Neuronal stem cell (in vitro differentiated cells): ENCODE data around the gene CD300H.

ENCODE experiments used
- DNase-seq: peaks from one replicate; pipeline ENCODE4 v3.0.0-alpha.2; 2013; ENCODE audit warnings: low spot score
- H2AFZ ChIP-seq: one replicate; pipeline ENCODE4 v1.6.1; 2013; ENCODE audit warnings: mild to moderate bottlenecking, low read length, inconsistent platforms
- H2AK5ac ChIP-seq: 2 replicates; pipeline ENCODE4 v1.6.1; 2013; ENCODE audit warnings: low read depth, mild to moderate bottlenecking, inconsistent platforms, low read length, moderate library complexity, mixed read lengths
- H2BK120ac ChIP-seq: 2 replicates; pipeline ENCODE4 v1.6.1; 2013; ENCODE audit warnings: low read depth, mild to moderate bottlenecking, inconsistent platforms, low read length, moderate library complexity, mixed read lengths
- H2BK12ac ChIP-seq: one replicate; pipeline ENCODE4 v1.6.1; 2013; ENCODE audit warnings: low read length, inconsistent platforms
- H2BK15ac ChIP-seq: 2 replicates; pipeline ENCODE4 v1.6.1; 2013; ENCODE audit warnings: mild to moderate bottlenecking, low read length, inconsistent platforms, mixed read lengths
- H2BK5ac ChIP-seq: one replicate; pipeline ENCODE4 v1.6.1; 2013; ENCODE audit warnings: inconsistent platforms, mild to moderate bottlenecking, low read length, moderate library complexity
- H3K14ac ChIP-seq: one replicate; pipeline ENCODE4 v1.6.1; 2013; ENCODE audit warnings: low read length, inconsistent platforms
- H3K18ac ChIP-seq: 2 replicates; pipeline ENCODE4 v1.6.1; 2013; ENCODE audit warnings: low read length, inconsistent platforms
- H3K23ac ChIP-seq: 2 replicates; pipeline ENCODE4 v1.6.1; 2013; ENCODE audit warnings: low read depth, mild to moderate bottlenecking, mixed read lengths, low read length, inconsistent platforms; ENCODE audit not compliant: poor library complexity
- H3K27ac ChIP-seq: replicated peaks from 3 replicates; pipeline ENCODE4 v1.5.1; 2013; ENCODE audit warnings: low read length, inconsistent platforms
- H3K27me3 ChIP-seq, 3 experiments: 2 replicates each; pipeline ENCODE4 v1.6.1; 2013; ENCODE audit warnings: low read length in 3 of 3, mild to moderate bottlenecking in 2 of 3, inconsistent platforms in 1 of 3, low read depth in 1 of 3, mixed read lengths in 1 of 3, moderate library complexity in 1 of 3; ENCODE audit not compliant: control insufficient read depth in 3 of 3, insufficient read depth in 3 of 3
- H3K36me3 ChIP-seq, 2 donors: replicated peaks in 1 of 2; 2 replicates each; pipeline ENCODE4 v1.6.1; 2013; ENCODE audit warnings: low read length in 2 of 2; ENCODE audit not compliant: control insufficient read depth in 2 of 2, insufficient read depth in 2 of 2
- H3K4ac ChIP-seq: 2 replicates; pipeline ENCODE4 v1.6.1; 2013; ENCODE audit warnings: inconsistent platforms, mild to moderate bottlenecking, low read length, moderate library complexity
- H3K4me1 ChIP-seq, 2 donors: 1 replicate in 1 of 2; 2 replicates in 1 of 2; pipeline ENCODE4 v1.6.1; 2013; ENCODE audit warnings: low read length in 2 of 2, low read depth in 1 of 2; ENCODE audit not compliant: control insufficient read depth in 2 of 2, insufficient read depth in 1 of 2
- H3K4me2 ChIP-seq: one replicate; pipeline ENCODE4 v1.6.1; 2013; ENCODE audit warnings: mild to moderate bottlenecking, low read length, inconsistent platforms; ENCODE audit not compliant: insufficient read depth, poor library complexity, severe bottlenecking
- H3K4me3 ChIP-seq, 2 donors: 2 replicates each; pipeline ENCODE4 v1.5.1; 2013; ENCODE audit warnings: low read length in 2 of 2, mild to moderate bottlenecking in 2 of 2, inconsistent platforms in 1 of 2, moderate library complexity in 1 of 2
- H3K79me1 ChIP-seq: one replicate; pipeline ENCODE4 v1.6.1; 2013; ENCODE audit warnings: low read depth, mild to moderate bottlenecking, inconsistent platforms, low read length, moderate library complexity
- H3K9ac ChIP-seq: one replicate; pipeline ENCODE4 v1.6.1; 2013; ENCODE audit warnings: mild to moderate bottlenecking, low read depth, low read length, inconsistent platforms; ENCODE audit not compliant: poor library complexity
- H3K9me3 ChIP-seq, 2 donors: replicated peaks in 1 of 2; 2 replicates each; pipeline versions ENCODE3 to v1.6.1; 2013; ENCODE audit warnings: low read length in 2 of 2, mild to moderate bottlenecking in 2 of 2, inconsistent platforms in 1 of 2, low read depth in 1 of 2, mixed read lengths in 1 of 2, moderate library complexity in 1 of 2; ENCODE audit not compliant: control insufficient read depth in 2 of 2, insufficient read depth in 1 of 2
- H4K8ac ChIP-seq: one replicate; pipeline ENCODE4 v1.6.1; 2013; ENCODE audit warnings: low read depth, mild to moderate bottlenecking, inconsistent platforms, low read length, moderate library complexity
- H4K91ac ChIP-seq: one replicate; pipeline ENCODE4 v1.6.1; 2013; ENCODE audit warnings: low read length, low read depth, mild to moderate bottlenecking, inconsistent platforms; ENCODE audit not compliant: poor library complexity
- WGBS, 2 donors: extraction: QIAGEN DNeasy Blood & Tissue Kit; methylation state at CpG; one replicate each; pipeline ENCODE4 v1.1.7; 2013; ENCODE audit warnings: missing lambda C conversion rate in 2 of 2, mixed read lengths in 1 of 2; ENCODE audit not compliant: insufficient read length in 2 of 2, insufficient replicate concordance in 1 of 2; ENCODE audit errors: extremely low coverage in 2 of 2; 5-methylcytosine and 5-hydroxymethylcytosine counted together

The CD300H gene

DNA sequence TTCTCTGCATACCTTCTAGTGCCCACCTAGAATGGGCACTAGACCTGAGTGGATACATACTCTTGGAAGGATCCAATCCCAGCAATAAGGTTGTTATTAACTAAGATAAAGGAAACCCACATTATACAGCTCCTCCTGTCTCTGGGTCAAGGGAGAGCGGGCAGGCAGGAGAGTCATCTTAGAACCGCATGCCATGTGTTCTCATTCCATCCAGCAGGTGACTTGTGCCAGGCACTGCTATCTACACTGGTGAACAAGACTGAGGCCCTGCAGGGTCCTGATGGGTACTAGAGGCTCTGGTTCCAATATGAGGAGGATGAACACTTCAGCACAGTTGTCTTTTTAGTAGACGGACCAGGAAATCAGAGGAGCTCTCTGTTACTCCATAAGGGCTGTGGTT lies 5.9 kb upstream of the CD300H start:
- no peak for DNase-seq
- Histone ChIP-seq H3K4ac (no peak overlapping the region), H3K27ac (no peak overlapping the region), H2AK5ac (no peak overlapping the region), H3K4me3 (no peak overlapping the region), H2BK12ac (no peak overlapping the region), H2BK15ac (no peak overlapping the region), H3K18ac (no peak overlapping the region), H3K79me1 (peaks cover 2% of the 10 kb centered on the region), H3K9ac (no peak overlapping the region), H4K8ac (no peak overlapping the region), H3K14ac (no peak overlapping the region), H2BK5ac (no peak overlapping the region), H2AFZ (no peak overlapping the region), H3K4me1 (no peaks in the 10 kb centered on the region), H2BK120ac (no peak overlapping the region), H3K36me3 (no peaks in the 10 kb centered on the region), H3K4me2 (no peak overlapping the region), H4K91ac (no peak overlapping the region), H3K27me3 (peaks cover 0 to 5% (median 0%) of the 10 kb centered on the region in 3 experiments), H3K23ac (no peak overlapping the region), H3K9me3 (no peaks in the 10 kb centered on the region)
- WGBS, 2 donors, result no CpG with 5 or more reads among the region's 3 CpGs

DNA sequence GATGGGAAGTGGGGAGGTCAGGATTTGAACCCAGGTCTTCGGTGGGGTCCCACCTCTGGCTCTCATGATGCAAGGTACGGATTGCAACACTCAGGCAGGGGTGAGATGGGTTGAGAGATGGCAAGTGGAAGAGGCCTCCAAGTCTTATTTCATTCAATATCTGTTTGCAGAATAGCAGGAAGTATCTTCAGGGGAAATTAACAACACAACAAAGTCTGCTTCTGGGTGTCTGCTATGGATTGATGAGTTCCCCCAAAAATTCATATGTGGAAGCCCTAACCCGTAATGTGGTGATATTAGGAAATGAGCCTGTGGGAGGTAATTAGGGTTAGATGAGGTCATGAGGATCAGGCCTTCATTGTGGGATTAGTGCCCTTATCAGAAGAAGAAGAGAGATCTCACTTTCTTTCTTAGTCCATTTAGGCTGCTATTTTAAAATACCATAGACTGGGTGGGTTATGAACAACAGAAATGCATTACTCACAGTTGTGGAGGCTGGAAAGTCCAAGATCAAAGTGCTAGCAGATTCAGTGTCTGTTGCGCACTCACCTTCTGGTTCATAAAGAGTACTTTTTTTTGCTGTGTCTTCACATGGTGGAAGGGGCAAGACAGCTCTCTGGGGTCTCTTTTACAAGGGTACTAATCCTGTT lies 4.4 kb upstream of the CD300H start:
- no peak overlapping the region for H3K23ac ChIP-seq
- no peak overlapping the region for H4K8ac ChIP-seq
- H3K9me3 ChIP-seq, result no peaks in the 10 kb centered on the region
- H2AK5ac ChIP-seq, result no peak overlapping the region
- DNase-seq, result no peak
- no peak overlapping the region for H3K27ac ChIP-seq
- no CpG with 5 or more reads among the region's 4 CpGs for WGBS, 2 donors
- no peak overlapping the region for H3K4me3 ChIP-seq
- no peak overlapping the region for H4K91ac ChIP-seq
- no peak overlapping the region for H2AFZ ChIP-seq
- H3K4me2 ChIP-seq, result no peak overlapping the region
- H3K4ac ChIP-seq, result no peak overlapping the region
- no peak overlapping the region for H3K18ac ChIP-seq
- H3K27me3 ChIP-seq, result peaks cover 0 to 5% (median 0%) of the 10 kb centered on the region in 3 experiments
- no peaks in the 10 kb centered on the region for H3K36me3 ChIP-seq
- no peaks in the 10 kb centered on the region for H3K4me1 ChIP-seq
- H2BK12ac ChIP-seq, result no peak overlapping the region
- peaks cover 2% of the 10 kb centered on the region for H3K79me1 ChIP-seq
- no peak overlapping the region for H2BK5ac ChIP-seq
- H2BK15ac ChIP-seq, result no peak overlapping the region
- H3K14ac ChIP-seq, result no peak overlapping the region
- no peak overlapping the region for H2BK120ac ChIP-seq
- H3K9ac ChIP-seq, result no peak overlapping the region

DNA sequence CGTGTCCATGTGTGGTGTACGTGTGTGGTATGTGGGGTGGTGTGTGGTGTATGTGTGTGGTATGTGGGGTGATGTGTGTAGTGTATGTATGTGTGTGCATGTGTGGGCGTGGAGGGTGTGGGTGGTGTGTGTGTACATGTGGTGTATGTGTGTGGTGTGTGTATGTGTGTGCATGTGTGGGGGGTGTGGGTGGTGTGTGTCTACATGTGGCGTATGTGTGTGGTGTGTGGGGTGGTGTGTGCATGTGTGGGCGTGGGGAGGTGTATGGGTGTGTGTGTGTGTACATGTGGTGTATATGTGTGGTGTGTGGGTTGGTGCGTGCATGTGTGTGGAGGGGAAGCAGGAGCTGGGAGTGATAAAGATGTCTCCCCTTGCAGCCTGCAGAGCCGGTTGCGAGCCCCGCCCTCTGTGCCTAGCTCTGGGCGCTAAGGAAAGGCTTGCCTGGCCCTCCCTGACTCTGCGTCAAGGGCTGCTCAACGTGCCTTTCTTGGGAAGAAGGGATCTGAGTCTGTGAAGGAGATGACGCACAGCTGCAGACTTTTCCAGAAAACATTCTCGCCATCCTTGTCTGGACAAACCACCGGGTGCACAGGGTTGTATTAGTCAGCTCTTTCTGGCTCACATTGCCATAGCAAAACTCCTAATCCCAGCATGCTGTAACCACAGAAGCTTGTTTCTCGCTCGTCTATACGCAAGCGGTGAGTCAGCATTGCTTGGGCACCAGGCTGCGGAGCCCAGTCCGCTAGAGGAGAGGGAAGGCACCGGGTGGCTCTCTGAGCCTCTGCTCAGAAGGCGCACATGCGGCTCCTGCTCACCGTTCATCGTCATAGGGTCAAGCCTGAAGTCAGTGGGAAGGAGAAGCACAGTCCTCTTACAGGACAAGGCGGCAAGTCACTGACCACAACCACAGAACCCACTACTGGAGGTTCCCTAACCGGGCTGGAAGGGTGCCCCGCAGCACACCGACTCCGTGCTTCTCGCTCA lies 2.0 kb upstream of the CD300H start:
- Histone ChIP-seq H3K4me2 (no peak overlapping the region), H2AK5ac (no peak overlapping the region), H2AFZ (no peak overlapping the region), H3K14ac (peak overlapping the region; percentile 40), H2BK5ac (no peak overlapping the region), H3K79me1 (peaks cover 2% of the 10 kb centered on the region), H3K27me3 (peaks cover 0 to 5% (median 0%) of the 10 kb centered on the region in 3 experiments), H2BK120ac (no peak overlapping the region), H3K27ac (no peak overlapping the region), H4K91ac (peak overlapping the region; percentile 34), H4K8ac (no peak overlapping the region), H2BK12ac (peak overlapping the region; percentile 14), H3K23ac (peak overlapping the region; percentile 8), H2BK15ac (no peak overlapping the region), H3K4me3 (peak overlapping the region in 1 of 2 donors; percentile 65), H3K4me1 (peaks cover 0 to 1% of the 10 kb centered on the region in 2 donors), H3K9ac (peak overlapping the region; percentile 46), H3K9me3 (no peaks in the 10 kb centered on the region), H3K36me3 (no peaks in the 10 kb centered on the region), H3K18ac (peak overlapping the region; percentile 58), H3K4ac (no peak overlapping the region)
- 100% methylated on average over 5 of the region's 32 CpGs; no CpG with 5 or more reads in 1 of the 2 donors for WGBS, 2 donors
- DNase-seq, result no peak
